Measurements from ENCODE around the gene FBXL12.
"Not testable (repeated sequence)": the region's sequence is repeated elsewhere in the genome, so short reads cannot be mapped to it uniquely, and the experiment has no call there.

DNA sequence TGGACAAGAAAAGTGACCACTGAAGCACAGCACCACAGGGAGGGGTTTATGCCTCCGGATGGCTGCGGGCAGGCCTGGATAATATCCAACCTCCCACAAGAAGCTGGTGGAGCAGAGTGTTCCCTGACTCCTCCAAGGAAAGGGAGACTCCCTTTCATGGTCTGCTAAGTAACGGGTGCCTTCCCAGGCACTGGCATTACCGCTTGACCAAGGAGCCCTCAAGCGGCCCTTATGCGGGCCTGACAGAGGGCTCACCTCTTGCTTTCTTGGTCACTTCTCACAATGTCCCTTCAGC is 27.9 kb downstream of the FBXL12 start:
- TF ChIP-seq, protein P1, sequence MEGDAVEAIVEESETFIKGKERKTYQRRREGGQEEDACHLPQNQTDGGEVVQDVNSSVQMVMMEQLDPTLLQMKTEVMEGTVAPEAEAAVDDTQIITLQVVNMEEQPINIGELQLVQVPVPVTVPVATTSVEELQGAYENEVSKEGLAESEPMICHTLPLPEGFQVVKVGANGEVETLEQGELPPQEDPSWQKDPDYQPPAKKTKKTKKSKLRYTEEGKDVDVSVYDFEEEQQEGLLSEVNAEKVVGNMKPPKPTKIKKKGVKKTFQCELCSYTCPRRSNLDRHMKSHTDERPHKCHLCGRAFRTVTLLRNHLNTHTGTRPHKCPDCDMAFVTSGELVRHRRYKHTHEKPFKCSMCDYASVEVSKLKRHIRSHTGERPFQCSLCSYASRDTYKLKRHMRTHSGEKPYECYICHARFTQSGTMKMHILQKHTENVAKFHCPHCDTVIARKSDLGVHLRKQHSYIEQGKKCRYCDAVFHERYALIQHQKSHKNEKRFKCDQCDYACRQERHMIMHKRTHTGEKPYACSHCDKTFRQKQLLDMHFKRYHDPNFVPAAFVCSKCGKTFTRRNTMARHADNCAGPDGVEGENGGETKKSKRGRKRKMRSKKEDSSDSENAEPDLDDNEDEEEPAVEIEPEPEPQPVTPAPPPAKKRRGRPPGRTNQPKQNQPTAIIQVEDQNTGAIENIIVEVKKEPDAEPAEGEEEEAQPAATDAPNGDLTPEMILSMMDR (IDR thresholded peaks at IDR 0.05; ENCODE audit: low read depth, low read length), result not testable (repeated sequence)
- not testable (repeated sequence) for TF ChIP-seq EZH2phosphoT487 (IDR thresholded peaks at IDR 0.05; ENCODE audit: low read depth)

Measured in OCI-LY3 (cell line).